Left ventricle myocardium inferior (tissue), 1 donor: ENCODE results near the gene ZNF322. TPM values are rescaled to one million over a fixed set of nuclear protein-coding genes. Genes with fewer than 3 reads are reported as not detected.

ENCODE experiments used
- DNase-seq: peaks from one replicate; pipeline ENCODE4 v3.0.0-alpha.2; 2020
- H3K27ac ChIP-seq: fragments of 200-600 bp; replicated peaks from 2 replicates; pipeline ENCODE4 v1.8.0; 2021
- H3K27me3 ChIP-seq: fragments of 200-600 bp; 2 replicates; pipeline ENCODE4 v1.8.0; 2021; ENCODE audit warnings: low read depth
- H3K36me3 ChIP-seq: fragments of 200-600 bp; 2 replicates; pipeline ENCODE4 v1.8.0; 2021
- H3K4me1 ChIP-seq: fragments of 200-600 bp; 2 replicates; pipeline ENCODE4 v1.8.0; 2021
- H3K4me3 ChIP-seq: fragments of 200-600 bp; 2 replicates; pipeline ENCODE4 v1.8.0; 2021; ENCODE audit warnings: mild to moderate bottlenecking, moderate library complexity
- H3K9me3 ChIP-seq: fragments of 200-600 bp; replicated peaks from 2 replicates; pipeline ENCODE4 v1.8.0; 2021
- CTCF ChIP-seq: fragments of 200-600 bp; IDR thresholded peaks from 2 replicates; pipeline ENCODE4 v1.8.0; 2021; ENCODE audit warnings: antibody characterized with exemption, mild to moderate bottlenecking, borderline replicate concordance
- intact Hi-C: fragments of 100-400 bp; cut with micrococcal nuclease; formaldehyde crosslinking; loops from one replicate; pipeline ENCODE4 v1.11.0; 2022
- total RNA-seq: library from RNA; stranded (reverse); fragmentation: NEBNext Ultra II Directional; extraction: Animal tissue kit (Norgen Biotek cat#: 25700); gene quantifications from one replicate; pipeline ENCODE4 v1.2.1, GENCODE V29; 2021
- donor health status: DM: no; HTN: yes; CAD: no; lungs with severe emphysema.

Gene ZNF322
- total RNA-seq, 1 donor from 2014 or later = 12.9 TPM

GRCh38 chr6:26640806-26641205 lies 18.7 kb downstream of the ZNF322 start:
- intact Hi-C loops = no loop called here
- Histone ChIP-seq H3K27ac (no peak overlapping the region), H3K4me1 (no peaks in the 10 kb centered on the region), H3K27me3 (no peaks in the 10 kb centered on the region), H3K4me3 (no peak overlapping the region), H3K36me3 (peaks cover 63% of the 10 kb centered on the region), H3K9me3 (peaks cover 30% of the 10 kb centered on the region)
- TF ChIP-seq CTCF = no peak
- no peak for DNase-seq

- Histone ChIP-seq H3K9me3 (peaks cover 7% of the 10 kb centered on the region), H3K4me3 (no peak overlapping the region), H3K27ac (no peak overlapping the region), H3K4me1 (no peaks in the 10 kb centered on the region), H3K36me3 (peaks cover 11% of the 10 kb centered on the region), H3K27me3 (no peaks in the 10 kb centered on the region)
- DNase-seq = no peak
- TF ChIP-seq CTCF = no peak
- intact Hi-C loops = no loop called here
These were observed 30.2 kb downstream of the ZNF322 start for GRCh38 chr6:26629359-26629758.

GRCh38 chr6:26627843-26628242 lies 31.7 kb downstream of the ZNF322 start:
- no peaks in the 10 kb centered on the region for H3K4me1 ChIP-seq
- TF ChIP-seq CTCF = no peak
- H3K4me3 ChIP-seq = no peak overlapping the region
- no peak for DNase-seq
- no peak overlapping the region for H3K27ac ChIP-seq
- no peaks in the 10 kb centered on the region for H3K27me3 ChIP-seq
- H3K9me3 ChIP-seq = peaks cover 10% of the 10 kb centered on the region
- intact Hi-C loops = no loop called here
- no peaks in the 10 kb centered on the region for H3K36me3 ChIP-seq

- intact Hi-C loops = no loop called here
- Histone ChIP-seq H3K27ac (no peak overlapping the region), H3K4me3 (no peak overlapping the region), H3K4me1 (no peaks in the 10 kb centered on the region), H3K36me3 (no peaks in the 10 kb centered on the region), H3K9me3 (peaks cover 10% of the 10 kb centered on the region), H3K27me3 (peaks cover 5% of the 10 kb centered on the region)
- TF ChIP-seq CTCF = no peak
- DNase-seq = no peak
These were observed 35.0 kb downstream of the ZNF322 start for GRCh38 chr6:26624557-26624956.

- intact Hi-C loops = no loop called here
- no peak for TF ChIP-seq CTCF
These were observed 36.1 kb downstream of the ZNF322 start for GRCh38 chr6:26623339-26623859.

More at GRCh38 chr6:26623339-26623859, 36.1 kb downstream of the ZNF322 start:
- Histone ChIP-seq H3K27ac (no peak overlapping the region), H3K27me3 (peaks cover 8% of the 10 kb centered on the region), H3K4me1 (no peaks in the 10 kb centered on the region), H3K9me3 (peaks cover 10% of the 10 kb centered on the region), H3K36me3 (no peaks in the 10 kb centered on the region), H3K4me3 (no peak overlapping the region)
- DNase-seq = no peak
